Esophagus squamous epithelium (tissue), 4 donors: ENCODE measurements around the gene FMO2.

Experiments used
- POLR2A ChIP-seq, 4 donors: fragments of 450-650 bp; IDR thresholded peaks; one replicate each; pipeline ENCODE4 v1.6.1; 2017; ENCODE audit warnings: antibody characterized with exemption in 4 of 4, mild to moderate bottlenecking in 4 of 4, moderate library complexity in 3 of 4
- TF ChIP-seq, protein P1 (sequence below), 6 experiments: fragments of 450-650 bp in 4 of 6; fragments of 200-600 bp in 2 of 6; sonication (generic) in 2 of 6; IDR thresholded peaks; one replicate each; pipeline ENCODE4 v1.5.1; 2016 to 2019; ENCODE audit warnings: antibody characterized with exemption in 6 of 6, mild to moderate bottlenecking in 4 of 6, moderate library complexity in 4 of 6

DNA sequence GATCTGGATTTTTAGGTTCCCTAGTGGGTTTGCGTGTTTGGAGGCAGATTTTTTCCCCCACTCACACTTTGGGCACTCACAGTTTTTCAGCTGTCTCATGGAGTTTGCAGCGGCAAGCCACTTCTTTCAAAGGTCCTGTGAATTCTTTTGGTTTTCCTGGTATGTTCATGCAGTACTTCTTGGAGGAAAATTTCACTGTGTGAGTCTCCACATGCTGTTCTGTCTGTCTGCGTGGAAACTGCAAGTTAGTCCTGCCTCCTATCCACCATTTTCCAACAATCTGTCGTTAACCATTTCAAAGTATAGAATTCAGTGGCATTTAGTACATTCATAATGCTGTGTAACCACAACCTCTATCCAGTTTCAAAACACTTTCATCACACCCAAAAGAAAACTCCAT lies 62.4 kb downstream of the FMO2 start:
- no peak for TF ChIP-seq POLR2A (IDR thresholded peaks at IDR 0.05)
- TF ChIP-seq, protein P1, sequence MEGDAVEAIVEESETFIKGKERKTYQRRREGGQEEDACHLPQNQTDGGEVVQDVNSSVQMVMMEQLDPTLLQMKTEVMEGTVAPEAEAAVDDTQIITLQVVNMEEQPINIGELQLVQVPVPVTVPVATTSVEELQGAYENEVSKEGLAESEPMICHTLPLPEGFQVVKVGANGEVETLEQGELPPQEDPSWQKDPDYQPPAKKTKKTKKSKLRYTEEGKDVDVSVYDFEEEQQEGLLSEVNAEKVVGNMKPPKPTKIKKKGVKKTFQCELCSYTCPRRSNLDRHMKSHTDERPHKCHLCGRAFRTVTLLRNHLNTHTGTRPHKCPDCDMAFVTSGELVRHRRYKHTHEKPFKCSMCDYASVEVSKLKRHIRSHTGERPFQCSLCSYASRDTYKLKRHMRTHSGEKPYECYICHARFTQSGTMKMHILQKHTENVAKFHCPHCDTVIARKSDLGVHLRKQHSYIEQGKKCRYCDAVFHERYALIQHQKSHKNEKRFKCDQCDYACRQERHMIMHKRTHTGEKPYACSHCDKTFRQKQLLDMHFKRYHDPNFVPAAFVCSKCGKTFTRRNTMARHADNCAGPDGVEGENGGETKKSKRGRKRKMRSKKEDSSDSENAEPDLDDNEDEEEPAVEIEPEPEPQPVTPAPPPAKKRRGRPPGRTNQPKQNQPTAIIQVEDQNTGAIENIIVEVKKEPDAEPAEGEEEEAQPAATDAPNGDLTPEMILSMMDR (IDR thresholded peaks at IDR 0.05), result no peak
